Left lobe of liver (tissue), 2 donors: ENCODE measurements around the gene MYRIP. TPM values are rescaled to one million over a fixed set of nuclear protein-coding genes. Genes with fewer than 3 reads are reported as not detected.

Source experiments
- ATAC-seq: fragments of 200-7000 bp; cut with Tn5 transposase; one replicate; pipeline ENCODE4 v1.9.1; 2020; ENCODE audit warnings: mild to moderate bottlenecking, moderate library complexity
- DNase-seq: peaks from one replicate; pipeline ENCODE4 v3.0.0-alpha.2; 2020; ENCODE audit warnings: low spot score
- total RNA-seq: library from RNA; stranded (reverse); gene quantifications from one replicate; pipeline ENCODE4 v1.2.1, GENCODE V29; 2021
- donor health status: DM: no; HTN: no; CAD: no; lungs with moderate emphysema.
- donor health status: DM: no; HTN: yes; CAD: no.

The MYRIP gene
- total RNA-seq, 1 donor from 2014 or later = 12.7 TPM

DNA sequence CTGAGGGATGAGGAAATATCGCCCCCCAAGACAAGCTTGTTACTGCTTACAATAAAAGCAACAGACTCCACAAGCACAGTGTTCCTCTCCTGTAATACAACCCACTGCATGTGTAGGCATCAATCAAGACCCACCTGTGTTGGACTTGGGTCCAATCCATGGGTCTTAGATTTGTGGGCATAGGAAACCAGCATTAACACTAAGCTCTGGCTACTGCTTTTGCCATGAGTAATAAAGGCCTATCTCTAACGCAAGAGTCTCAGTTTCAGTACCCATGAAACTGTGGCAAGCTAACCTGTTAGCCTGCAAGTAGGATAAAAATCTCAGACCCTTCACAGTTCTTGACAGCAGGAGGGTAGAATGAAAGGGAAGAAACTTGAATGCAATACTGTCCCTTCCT lies 494.9 kb downstream of the MYRIP start:
- DNase-seq (no peak), ATAC-seq (no peak)

DNA sequence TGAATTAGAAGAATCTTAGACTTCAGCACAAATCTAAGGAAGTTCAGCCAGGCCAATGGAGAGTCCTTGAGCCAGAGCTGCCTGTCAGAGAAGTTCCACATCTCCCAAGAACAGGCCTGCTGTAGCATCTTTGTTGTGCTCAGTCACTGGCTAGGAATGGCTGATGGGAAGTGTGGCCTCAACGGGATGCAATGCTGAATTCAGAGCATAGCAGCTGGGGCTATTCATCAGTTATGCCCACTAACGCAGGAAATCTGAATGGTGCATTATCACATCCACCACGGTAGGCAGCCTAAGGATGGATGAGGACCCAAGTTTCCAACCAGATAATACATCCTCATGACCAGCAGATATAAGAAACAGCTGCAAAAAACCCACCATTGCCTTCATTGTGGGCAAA lies 496.9 kb downstream of the MYRIP start:
- ATAC-seq = no peak
- DNase-seq = no peak

GRCh38 chr3:40307176-40307575 lies 497.8 kb downstream of the MYRIP start:
- no peak for DNase-seq
- no peak for ATAC-seq

DNA sequence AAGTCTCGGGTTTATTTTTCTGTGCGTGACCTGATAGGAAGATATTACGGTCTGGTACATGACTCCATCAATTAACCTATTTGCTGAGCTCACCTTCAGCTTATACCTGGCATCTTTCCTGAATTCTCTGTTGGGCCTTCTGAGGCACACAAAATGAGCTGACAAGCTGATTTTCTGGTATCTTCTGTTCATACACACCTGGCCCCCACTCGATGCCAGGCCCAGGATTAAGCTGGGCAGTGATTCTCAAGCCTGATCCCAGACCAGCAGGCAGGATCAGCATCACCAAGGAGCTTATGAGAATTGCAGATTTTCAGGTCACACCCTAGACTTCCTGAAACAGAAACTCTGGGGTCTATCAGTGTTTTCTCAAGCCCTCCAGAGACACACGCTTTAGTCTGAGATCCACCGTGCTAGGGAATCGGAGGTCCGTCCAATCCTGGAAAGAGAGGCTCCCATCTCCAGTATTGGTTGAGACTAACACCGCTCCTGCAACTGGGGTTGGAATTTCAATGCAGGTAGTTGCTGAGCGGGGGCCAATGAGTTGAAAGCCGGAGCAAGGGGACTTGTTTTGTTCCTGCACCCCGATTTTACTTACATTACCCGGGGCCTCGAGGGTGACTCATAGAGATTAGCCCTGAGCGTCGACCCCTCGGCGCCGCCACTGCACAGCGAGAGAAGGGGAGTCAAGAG lies 499.5 kb downstream of the MYRIP start:
- ATAC-seq (peak; percentile 11), DNase-seq (no peak)

DNA sequence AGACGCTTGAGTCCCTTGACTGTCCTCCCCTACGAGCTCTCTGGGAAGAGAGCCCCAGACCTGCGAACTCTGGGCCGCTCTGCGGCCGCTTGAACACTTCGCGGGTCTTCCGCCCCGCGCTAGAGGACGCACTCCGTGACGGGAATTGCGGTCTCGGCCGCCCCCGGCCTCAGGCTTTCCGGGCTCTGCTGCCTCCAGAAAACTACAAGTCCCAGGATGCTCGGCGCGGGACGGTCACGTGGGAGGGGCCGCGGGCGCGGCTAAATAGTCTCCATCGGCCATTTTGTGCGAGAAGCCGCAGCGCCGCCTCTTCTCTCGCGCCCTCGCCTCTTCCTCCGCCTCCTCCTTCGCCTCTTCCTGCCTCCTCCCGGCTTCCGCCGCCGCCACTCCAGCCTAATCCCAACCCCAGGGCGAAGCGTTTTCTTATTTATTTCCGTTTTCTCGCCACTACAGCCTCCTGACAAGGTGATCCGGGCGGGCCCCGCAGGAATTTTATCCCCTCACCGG lies 500.1 kb downstream of the MYRIP start, which contains the start of gene EIF1B:
TSS of gene EIF1B (plus strand) at position 290 of the 507 bp plus-strand sequence. CDS start 235 bp downstream, outside the sequence.
- DNase-seq (peak; percentile 99), ATAC-seq (peak; percentile 94)
